ENCODE data around the gene CCDC88C.

Gene CCDC88C

DNA sequence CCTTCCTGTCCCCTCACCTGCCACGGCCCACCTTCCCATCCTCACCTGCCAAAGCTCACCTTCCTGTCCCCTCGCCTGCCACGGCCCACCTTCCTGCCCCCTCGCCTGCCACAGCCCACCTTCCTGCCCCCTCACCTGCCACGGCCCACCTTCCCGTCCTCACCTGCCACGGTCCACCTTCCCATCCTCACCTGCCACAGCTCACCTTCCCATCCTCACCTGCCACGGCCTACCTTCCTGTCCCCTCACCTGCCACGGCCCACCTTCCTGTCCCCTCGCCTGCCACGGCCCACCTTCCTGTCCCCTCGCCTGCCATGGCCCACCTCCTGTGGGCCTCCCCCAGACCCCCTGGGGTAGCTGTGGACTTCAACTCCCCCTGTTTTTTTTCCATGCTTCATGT lies 124.3 kb downstream of the CCDC88C start:
- H3K36me3 ChIP-seq (ENCODE audit: control insufficient read depth in 1 of 2, insufficient read depth in 2 of 2, low read length in 2 of 2), result peaks cover 66 to 92% of the 10 kb centered on the region in 2 donors

GRCh38 chr14:91292491-91292890 lies 125.1 kb downstream of the CCDC88C start:
- H3K36me3 ChIP-seq (ENCODE audit: control insufficient read depth in 1 of 2, insufficient read depth in 2 of 2, low read length in 2 of 2), result peaks cover 74 to 96% of the 10 kb centered on the region in 2 donors
- no peak overlapping the region for H3K27ac ChIP-seq (ENCODE audit: low read depth, low read length)
- no peaks in the 10 kb centered on the region for H3K9me3 ChIP-seq (ENCODE audit: control insufficient read depth in 1 of 2, low read length in 2 of 2)

More for the DNA sequence above, 124.3 kb downstream of the CCDC88C start:
- Histone ChIP-seq H3K27me3 (ENCODE audit: control insufficient read depth in 1 of 2, insufficient read depth in 2 of 2, low read length in 2 of 2) (no peaks in the 10 kb centered on the region), H3K4me3 (ENCODE audit: low read depth in 1 of 2, low read length in 2 of 2) (no peak overlapping the region), H3K9me3 (ENCODE audit: control insufficient read depth in 1 of 2, low read length in 2 of 2) (no peaks in the 10 kb centered on the region), H3K9ac (ENCODE audit: low read depth in 1 of 2, low read length in 2 of 2) (no peak overlapping the region), H3K27ac (ENCODE audit: low read depth, low read length) (no peak overlapping the region), H3K4me1 (ENCODE audit: control insufficient read depth in 1 of 2, insufficient read depth in 2 of 2, low read length in 2 of 2) (no peaks in the 10 kb centered on the region)

DNA sequence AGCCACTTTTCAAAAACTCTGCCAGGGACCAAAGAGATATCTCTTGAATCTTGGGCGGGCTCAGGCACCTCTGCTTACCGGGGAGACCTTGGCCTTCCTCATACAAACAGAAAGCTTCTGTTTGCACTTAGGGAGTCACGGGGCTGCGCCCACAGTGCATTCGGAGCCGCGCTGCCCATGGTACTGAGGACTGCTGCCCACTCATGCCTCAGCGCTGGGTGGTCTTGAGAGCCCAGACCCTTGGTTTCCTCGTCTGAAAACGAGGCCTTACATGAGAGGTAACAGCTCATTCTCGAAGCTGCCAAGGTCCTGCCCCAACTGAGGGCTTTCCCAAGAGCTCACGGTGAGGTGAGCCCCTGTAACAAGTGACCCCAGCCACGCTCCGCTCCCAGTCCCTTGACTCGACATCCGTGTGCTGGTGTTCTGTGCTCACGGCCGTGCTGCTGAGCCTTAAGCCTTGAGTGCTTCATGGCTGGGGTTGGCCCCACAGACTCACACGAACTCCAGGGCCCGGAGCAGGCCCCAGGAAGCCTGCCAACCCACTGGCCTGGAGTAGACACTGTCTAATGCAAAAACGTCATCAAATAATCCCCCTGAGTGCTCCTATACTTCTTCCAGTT lies 125.7 kb downstream of the CCDC88C start:
- Histone ChIP-seq H3K36me3 (ENCODE audit: control insufficient read depth in 1 of 2, insufficient read depth in 2 of 2, low read length in 2 of 2) (peaks cover 68 to 95% of the 10 kb centered on the region in 2 donors), H3K4me1 (ENCODE audit: control insufficient read depth in 1 of 2, insufficient read depth in 2 of 2, low read length in 2 of 2) (no peaks in the 10 kb centered on the region)

More at GRCh38 chr14:91292491-91292890, 125.1 kb downstream of the CCDC88C start:
- no peak overlapping the region for H3K4me3 ChIP-seq (ENCODE audit: low read depth in 1 of 2, low read length in 2 of 2)
- no peaks in the 10 kb centered on the region for H3K4me1 ChIP-seq (ENCODE audit: control insufficient read depth in 1 of 2, insufficient read depth in 2 of 2, low read length in 2 of 2)
- no peaks in the 10 kb centered on the region for H3K27me3 ChIP-seq (ENCODE audit: control insufficient read depth in 1 of 2, insufficient read depth in 2 of 2, low read length in 2 of 2)
- H3K9ac ChIP-seq (ENCODE audit: low read depth in 1 of 2, low read length in 2 of 2), result no peak overlapping the region

GRCh38 chr14:91290986-91291385 lies 126.6 kb downstream of the CCDC88C start:
- Histone ChIP-seq H3K4me3 (ENCODE audit: low read depth in 1 of 2, low read length in 2 of 2) (no peak overlapping the region), H3K4me1 (ENCODE audit: control insufficient read depth in 1 of 2, insufficient read depth in 2 of 2, low read length in 2 of 2) (no peaks in the 10 kb centered on the region), H3K27me3 (ENCODE audit: control insufficient read depth in 1 of 2, insufficient read depth in 2 of 2, low read length in 2 of 2) (no peaks in the 10 kb centered on the region), H3K9me3 (ENCODE audit: control insufficient read depth in 1 of 2, low read length in 2 of 2) (no peaks in the 10 kb centered on the region), H3K27ac (ENCODE audit: low read depth, low read length) (no peak overlapping the region), H3K9ac (ENCODE audit: low read depth in 1 of 2, low read length in 2 of 2) (no peak overlapping the region), H3K36me3 (ENCODE audit: control insufficient read depth in 1 of 2, insufficient read depth in 2 of 2, low read length in 2 of 2) (peaks cover 61 to 89% of the 10 kb centered on the region in 2 donors)

More for the DNA sequence above, 125.7 kb downstream of the CCDC88C start:
- no peaks in the 10 kb centered on the region for H3K27me3 ChIP-seq (ENCODE audit: control insufficient read depth in 1 of 2, insufficient read depth in 2 of 2, low read length in 2 of 2)
- H3K9ac ChIP-seq (ENCODE audit: low read depth in 1 of 2, low read length in 2 of 2), result no peak overlapping the region
- no peak overlapping the region for H3K4me3 ChIP-seq (ENCODE audit: low read depth in 1 of 2, low read length in 2 of 2)
- no peaks in the 10 kb centered on the region for H3K9me3 ChIP-seq (ENCODE audit: control insufficient read depth in 1 of 2, low read length in 2 of 2)
- H3K27ac ChIP-seq (ENCODE audit: low read depth, low read length), result no peak overlapping the region

- Histone ChIP-seq H3K9me3 (ENCODE audit: control insufficient read depth in 1 of 2, low read length in 2 of 2) (no peaks in the 10 kb centered on the region), H3K4me1 (ENCODE audit: control insufficient read depth in 1 of 2, insufficient read depth in 2 of 2, low read length in 2 of 2) (no peaks in the 10 kb centered on the region), H3K27me3 (ENCODE audit: control insufficient read depth in 1 of 2, insufficient read depth in 2 of 2, low read length in 2 of 2) (no peaks in the 10 kb centered on the region), H3K4me3 (ENCODE audit: low read depth in 1 of 2, low read length in 2 of 2) (no peak overlapping the region), H3K9ac (ENCODE audit: low read depth in 1 of 2, low read length in 2 of 2) (no peak overlapping the region), H3K36me3 (ENCODE audit: control insufficient read depth in 1 of 2, insufficient read depth in 2 of 2, low read length in 2 of 2) (peaks cover 56 to 89% of the 10 kb centered on the region in 2 donors), H3K27ac (ENCODE audit: low read depth, low read length) (no peak overlapping the region)
These were observed 128.2 kb downstream of the CCDC88C start for GRCh38 chr14:91289464-91289863.

GRCh38 chr14:91288876-91289275 lies 128.7 kb downstream of the CCDC88C start:
- Histone ChIP-seq H3K27me3 (ENCODE audit: control insufficient read depth in 1 of 2, insufficient read depth in 2 of 2, low read length in 2 of 2) (no peaks in the 10 kb centered on the region), H3K27ac (ENCODE audit: low read depth, low read length) (no peak overlapping the region), H3K4me3 (ENCODE audit: low read depth in 1 of 2, low read length in 2 of 2) (no peak overlapping the region), H3K9ac (ENCODE audit: low read depth in 1 of 2, low read length in 2 of 2) (no peak overlapping the region), H3K4me1 (ENCODE audit: control insufficient read depth in 1 of 2, insufficient read depth in 2 of 2, low read length in 2 of 2) (no peaks in the 10 kb centered on the region), H3K36me3 (ENCODE audit: control insufficient read depth in 1 of 2, insufficient read depth in 2 of 2, low read length in 2 of 2) (peaks cover 56 to 89% of the 10 kb centered on the region in 2 donors), H3K9me3 (ENCODE audit: control insufficient read depth in 1 of 2, low read length in 2 of 2) (no peaks in the 10 kb centered on the region)

DNA sequence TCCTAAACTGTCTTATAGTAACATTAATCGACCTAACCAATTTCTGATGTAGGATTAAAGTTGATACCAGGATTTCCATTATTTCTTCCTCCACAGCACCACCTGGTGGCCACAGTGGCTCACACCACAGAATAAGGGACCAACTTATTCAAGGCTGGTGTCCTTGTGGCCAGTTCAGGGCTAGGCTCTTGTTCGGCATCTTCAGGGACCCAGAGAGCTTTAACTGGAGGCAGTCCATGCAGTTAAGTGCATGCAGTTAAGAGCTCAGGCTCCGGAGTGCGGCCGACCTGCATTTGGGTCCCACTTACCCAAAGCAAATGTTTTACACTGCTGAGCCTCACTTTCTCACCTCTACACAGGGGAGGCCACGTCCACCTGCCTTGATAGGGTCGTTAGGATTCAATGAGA lies 131.1 kb downstream of the CCDC88C start:
- no peak overlapping the region for H3K9ac ChIP-seq (ENCODE audit: low read depth in 1 of 2, low read length in 2 of 2)
- H3K4me3 ChIP-seq (ENCODE audit: low read depth in 1 of 2, low read length in 2 of 2), result no peak overlapping the region
- H3K9me3 ChIP-seq (ENCODE audit: control insufficient read depth in 1 of 2, low read length in 2 of 2), result no peaks in the 10 kb centered on the region
- peaks cover 48 to 88% of the 10 kb centered on the region in 2 donors for H3K36me3 ChIP-seq (ENCODE audit: control insufficient read depth in 1 of 2, insufficient read depth in 2 of 2, low read length in 2 of 2)
- H3K27me3 ChIP-seq (ENCODE audit: control insufficient read depth in 1 of 2, insufficient read depth in 2 of 2, low read length in 2 of 2), result no peaks in the 10 kb centered on the region
- H3K27ac ChIP-seq (ENCODE audit: low read depth, low read length), result no peak overlapping the region
- H3K4me1 ChIP-seq (ENCODE audit: control insufficient read depth in 1 of 2, insufficient read depth in 2 of 2, low read length in 2 of 2), result no peaks in the 10 kb centered on the region

DNA sequence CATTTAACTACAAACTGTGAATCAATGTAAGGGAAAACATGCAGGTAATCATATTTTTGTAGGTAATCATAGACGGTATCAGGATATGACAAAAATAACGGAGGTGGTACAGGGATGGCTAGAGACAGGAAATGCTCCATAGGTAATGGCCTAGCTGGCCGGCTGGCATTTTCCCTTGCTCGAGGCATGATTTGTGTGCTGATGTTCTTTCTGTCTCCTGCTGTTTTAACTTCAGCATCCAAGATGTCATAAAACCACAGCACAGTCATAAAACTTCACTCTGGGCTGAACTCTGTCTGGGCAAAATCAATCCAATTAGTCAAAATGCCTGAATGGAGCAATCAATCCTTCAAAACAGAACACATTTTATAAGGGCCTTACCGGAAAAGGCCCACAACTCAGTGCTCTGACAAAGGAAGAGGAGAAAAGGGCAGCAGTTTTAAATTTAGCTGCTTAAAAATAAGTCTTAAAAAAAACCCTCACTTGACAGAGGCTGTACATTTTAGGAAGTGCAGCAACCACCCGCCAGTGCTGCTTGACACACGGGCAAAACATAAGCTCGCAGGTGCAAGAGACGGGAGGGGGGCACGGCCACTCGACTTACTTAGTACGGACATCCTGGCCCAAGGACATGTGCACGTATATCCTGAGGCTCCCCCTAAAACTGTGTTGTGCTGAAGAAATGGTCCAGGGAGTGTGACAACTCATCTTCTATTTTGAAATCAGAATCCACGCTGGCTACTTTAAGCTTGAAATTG lies 132.7 kb downstream of the CCDC88C start:
- H3K4me1 ChIP-seq (ENCODE audit: control insufficient read depth in 1 of 2, insufficient read depth in 2 of 2, low read length in 2 of 2), result no peaks in the 10 kb centered on the region
- H3K27ac ChIP-seq (ENCODE audit: low read depth, low read length), result no peak overlapping the region
- peaks cover 43 to 88% of the 10 kb centered on the region in 2 donors for H3K36me3 ChIP-seq (ENCODE audit: control insufficient read depth in 1 of 2, insufficient read depth in 2 of 2, low read length in 2 of 2)
- no peaks in the 10 kb centered on the region for H3K27me3 ChIP-seq (ENCODE audit: control insufficient read depth in 1 of 2, insufficient read depth in 2 of 2, low read length in 2 of 2)
- H3K4me3 ChIP-seq (ENCODE audit: low read depth in 1 of 2, low read length in 2 of 2), result no peak overlapping the region
- H3K9ac ChIP-seq (ENCODE audit: low read depth in 1 of 2, low read length in 2 of 2), result no peak overlapping the region
- H3K9me3 ChIP-seq (ENCODE audit: control insufficient read depth in 1 of 2, low read length in 2 of 2), result no peaks in the 10 kb centered on the region

DNA sequence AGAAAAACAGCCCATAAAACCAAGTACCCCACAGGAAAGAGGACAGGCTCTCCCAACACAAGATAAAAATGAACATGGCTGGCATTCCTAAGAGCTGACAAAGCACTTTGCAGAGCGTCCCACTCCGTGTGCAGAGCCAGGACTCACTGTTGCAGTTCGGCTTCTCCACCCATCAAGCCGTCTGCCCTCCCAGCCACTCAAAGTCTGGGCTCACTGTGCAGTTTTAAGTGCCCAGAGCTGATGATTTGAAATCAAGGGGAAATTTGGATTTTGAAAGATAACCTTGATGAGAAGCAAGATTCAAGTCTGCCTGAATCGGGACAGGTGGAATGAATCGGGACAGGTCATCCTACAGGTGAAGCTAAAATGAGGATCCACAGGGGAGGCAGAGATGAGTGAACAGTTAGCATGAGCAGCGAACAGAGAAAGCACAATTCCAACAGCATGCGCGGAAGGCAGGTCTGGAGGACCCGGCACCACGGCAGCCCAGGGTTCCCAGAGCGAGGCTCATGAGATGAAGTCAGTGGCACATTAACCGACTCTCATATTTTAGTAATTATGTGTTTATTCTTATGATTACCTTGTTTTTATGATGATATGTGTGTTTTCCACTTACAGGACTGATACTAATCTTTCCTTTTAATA lies 133.4 kb downstream of the CCDC88C start:
- H3K36me3 ChIP-seq (ENCODE audit: control insufficient read depth in 1 of 2, insufficient read depth in 2 of 2, low read length in 2 of 2), result peaks cover 45 to 88% of the 10 kb centered on the region in 2 donors
- no peaks in the 10 kb centered on the region for H3K27me3 ChIP-seq (ENCODE audit: control insufficient read depth in 1 of 2, insufficient read depth in 2 of 2, low read length in 2 of 2)
- no peak overlapping the region for H3K9ac ChIP-seq (ENCODE audit: low read depth in 1 of 2, low read length in 2 of 2)
- no peak overlapping the region for H3K27ac ChIP-seq (ENCODE audit: low read depth, low read length)
- no peaks in the 10 kb centered on the region for H3K4me1 ChIP-seq (ENCODE audit: control insufficient read depth in 1 of 2, insufficient read depth in 2 of 2, low read length in 2 of 2)
- no peaks in the 10 kb centered on the region for H3K9me3 ChIP-seq (ENCODE audit: control insufficient read depth in 1 of 2, low read length in 2 of 2)
- H3K4me3 ChIP-seq (ENCODE audit: low read depth in 1 of 2, low read length in 2 of 2), result no peak overlapping the region

- Histone ChIP-seq H3K4me1 (ENCODE audit: control insufficient read depth in 1 of 2, insufficient read depth in 2 of 2, low read length in 2 of 2) (no peaks in the 10 kb centered on the region), H3K9me3 (ENCODE audit: control insufficient read depth in 1 of 2, low read length in 2 of 2) (no peaks in the 10 kb centered on the region), H3K36me3 (ENCODE audit: control insufficient read depth in 1 of 2, insufficient read depth in 2 of 2, low read length in 2 of 2) (peaks cover 44 to 88% of the 10 kb centered on the region in 2 donors), H3K9ac (ENCODE audit: low read depth in 1 of 2, low read length in 2 of 2) (no peak overlapping the region), H3K27me3 (ENCODE audit: control insufficient read depth in 1 of 2, insufficient read depth in 2 of 2, low read length in 2 of 2) (no peaks in the 10 kb centered on the region), H3K4me3 (ENCODE audit: low read depth in 1 of 2, low read length in 2 of 2) (no peak overlapping the region), H3K27ac (ENCODE audit: low read depth, low read length) (no peak overlapping the region)
These were observed 134.0 kb downstream of the CCDC88C start for GRCh38 chr14:91283666-91284065.
